GM18508 (cell line): ENCODE results near the gene HTR3C.
"Not testable (repeated sequence)": the region's sequence is repeated elsewhere in the genome, so short reads cannot be mapped to it uniquely, and the experiment has no call there.

Source experiments
- ATAC-seq: cut with Tn5 transposase; IDR thresholded peaks from one replicate; pipeline ENCODE4 v1.9.1; 2021; ENCODE audit warnings: moderate number of reproducible peaks; ENCODE audit not compliant: insufficient read depth, unreplicated experiment

HTR3C gene, protein sequence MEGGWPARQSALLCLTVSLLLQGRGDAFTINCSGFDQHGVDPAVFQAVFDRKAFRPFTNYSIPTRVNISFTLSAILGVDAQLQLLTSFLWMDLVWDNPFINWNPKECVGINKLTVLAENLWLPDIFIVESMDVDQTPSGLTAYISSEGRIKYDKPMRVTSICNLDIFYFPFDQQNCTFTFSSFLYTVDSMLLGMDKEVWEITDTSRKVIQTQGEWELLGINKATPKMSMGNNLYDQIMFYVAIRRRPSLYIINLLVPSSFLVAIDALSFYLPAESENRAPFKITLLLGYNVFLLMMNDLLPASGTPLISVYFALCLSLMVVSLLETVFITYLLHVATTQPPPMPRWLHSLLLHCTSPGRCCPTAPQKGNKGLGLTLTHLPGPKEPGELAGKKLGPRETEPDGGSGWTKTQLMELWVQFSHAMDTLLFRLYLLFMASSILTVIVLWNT

GRCh38 chr3:184052767-184053166, at the start of gene HTR3C:
Gene HTR3C, plus strand, starts transcription at chr3:184053047. Its CDS starts 34 bp downstream, at chr3:184053081.
- ATAC-seq = no peak

DNA sequence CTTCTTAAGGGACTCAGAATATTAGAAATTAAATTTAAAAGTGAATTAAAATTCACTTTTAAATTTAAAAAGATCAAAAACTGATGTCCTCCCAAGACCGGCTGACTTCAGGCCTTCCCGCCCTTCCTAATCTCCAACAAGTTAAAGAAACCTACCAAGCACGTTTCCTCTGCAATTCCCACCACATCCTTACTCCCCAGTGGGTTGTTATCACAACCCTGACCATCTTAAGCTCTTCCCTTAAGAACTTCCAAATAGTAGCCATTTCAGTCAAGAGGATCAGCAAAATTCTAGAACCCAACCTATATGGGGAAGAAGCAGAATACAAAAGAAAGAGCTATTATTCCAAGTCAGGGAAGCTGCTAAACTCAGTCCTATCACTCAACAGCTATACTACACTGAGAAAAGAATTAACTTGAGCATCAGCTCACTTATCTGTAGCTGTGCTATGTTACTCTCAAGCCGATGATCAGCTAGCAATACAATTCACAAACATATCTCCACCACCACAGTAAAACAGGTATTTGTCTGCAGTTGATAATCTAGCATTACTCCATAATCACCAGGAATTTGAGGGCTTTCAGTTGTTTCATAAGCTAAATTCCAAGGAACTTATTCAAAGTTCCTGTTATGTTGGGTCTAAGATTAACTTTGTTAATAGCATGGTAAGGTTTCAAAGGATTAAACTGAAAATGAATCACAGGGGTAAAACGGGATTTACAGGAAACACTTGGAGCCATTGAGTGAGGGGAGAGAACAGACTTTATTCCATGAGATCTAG, 49.5 kb upstream of the HTR3C start:
- ATAC-seq = no peak

GRCh38 chr3:184004476-184004875, 48.4 kb upstream of the HTR3C start:
- no peak for ATAC-seq

GRCh38 chr3:184005941-184006507, 46.8 kb upstream of the HTR3C start:
- peak; percentile 65 for ATAC-seq

DNA sequence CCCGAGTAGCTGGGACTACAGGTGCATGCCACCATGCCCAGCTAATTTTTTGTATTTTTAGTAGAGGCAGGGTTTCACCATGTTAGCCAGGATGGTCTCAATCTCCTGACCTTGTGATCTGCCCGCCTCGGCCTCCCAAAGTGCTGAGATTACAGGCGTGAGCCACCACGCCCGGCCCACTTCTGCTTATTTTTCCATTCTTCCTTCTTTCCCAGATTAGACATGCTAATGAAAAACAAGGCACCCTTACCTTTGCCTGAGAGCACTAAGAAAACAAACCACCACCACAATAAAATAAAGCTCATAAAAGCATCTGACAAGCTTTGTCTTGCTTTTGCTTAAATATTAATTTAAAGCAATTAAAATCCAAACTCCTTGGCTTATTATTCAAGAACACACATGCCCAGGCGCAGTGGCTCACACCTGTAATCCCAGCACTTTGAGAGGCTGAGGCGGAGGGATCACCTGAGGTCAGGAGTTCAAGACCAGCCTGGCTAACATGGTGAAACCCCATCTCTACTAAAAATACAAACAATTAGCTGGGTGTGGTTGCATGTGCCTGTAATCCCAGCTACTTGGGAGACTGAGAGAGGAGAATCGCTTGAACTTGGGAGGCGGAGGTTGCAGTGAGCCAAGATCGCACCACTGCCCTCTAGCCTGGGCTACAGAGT, 45.6 kb upstream of the HTR3C start:
- ATAC-seq = not testable (repeated sequence)

DNA sequence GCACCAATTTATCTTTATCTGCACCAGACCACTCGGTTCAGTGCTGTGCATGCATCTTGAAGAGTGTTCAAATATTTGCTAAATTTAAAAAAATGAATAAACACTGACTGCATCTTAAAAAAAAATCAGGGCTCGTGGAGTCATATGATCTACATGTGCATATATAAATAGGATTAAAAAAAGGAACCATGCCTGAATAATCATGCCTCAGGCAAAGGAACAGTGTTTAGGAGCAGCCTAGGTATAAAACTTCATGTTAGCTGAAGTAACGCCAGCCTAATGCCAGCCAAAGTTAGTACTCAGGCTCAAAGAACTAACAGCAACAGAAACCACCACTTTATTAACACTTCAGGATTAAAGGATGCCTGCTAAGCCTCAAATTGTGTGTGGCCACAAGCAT, 44.7 kb upstream of the HTR3C start:
- ATAC-seq = no peak

- no peak for ATAC-seq
Measured at GRCh38 chr3:184011230-184011876, 41.5 kb upstream of the HTR3C start.

DNA sequence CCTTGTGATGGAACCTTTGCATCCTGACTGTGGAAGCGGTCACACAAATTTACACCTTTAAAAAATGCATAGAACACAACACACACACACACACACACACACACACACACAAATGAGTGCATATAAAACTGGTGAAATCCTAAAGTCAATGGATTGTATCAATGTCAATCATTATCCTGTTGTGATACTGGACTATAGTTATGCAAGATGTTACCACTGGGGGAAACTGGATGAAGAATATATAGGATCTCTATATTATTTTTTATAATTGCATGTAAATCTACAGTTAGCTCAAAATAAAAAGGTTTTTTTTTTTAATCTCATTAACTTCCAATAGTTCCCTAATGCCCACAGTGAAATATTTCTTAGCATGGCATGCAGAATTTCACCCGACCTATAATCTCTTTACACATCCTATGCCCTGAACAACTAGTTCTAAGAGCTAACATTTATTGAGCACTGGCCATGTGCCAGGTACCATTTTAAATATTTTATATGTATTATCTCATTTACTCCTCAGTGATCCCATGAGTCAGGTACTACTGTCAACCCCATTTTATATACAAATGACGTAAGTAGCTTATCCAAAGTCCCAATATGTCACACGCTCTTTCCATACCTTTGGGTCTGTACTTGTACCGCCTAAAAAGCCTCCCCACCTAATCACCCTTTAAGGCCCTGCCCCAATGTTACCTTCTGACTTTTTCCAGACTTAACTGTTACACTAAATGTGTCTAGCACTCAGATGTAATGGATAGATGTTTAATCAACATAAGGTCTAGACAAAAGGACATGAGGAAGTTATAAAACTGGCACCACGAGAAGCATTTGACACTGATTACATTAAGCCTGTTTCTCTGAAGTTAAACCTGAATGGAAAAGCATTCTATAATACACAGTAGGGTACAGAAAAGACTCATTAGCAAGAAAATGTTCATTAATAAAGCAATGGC, 40.6 kb upstream of the HTR3C start:
- ATAC-seq = no peak

DNA sequence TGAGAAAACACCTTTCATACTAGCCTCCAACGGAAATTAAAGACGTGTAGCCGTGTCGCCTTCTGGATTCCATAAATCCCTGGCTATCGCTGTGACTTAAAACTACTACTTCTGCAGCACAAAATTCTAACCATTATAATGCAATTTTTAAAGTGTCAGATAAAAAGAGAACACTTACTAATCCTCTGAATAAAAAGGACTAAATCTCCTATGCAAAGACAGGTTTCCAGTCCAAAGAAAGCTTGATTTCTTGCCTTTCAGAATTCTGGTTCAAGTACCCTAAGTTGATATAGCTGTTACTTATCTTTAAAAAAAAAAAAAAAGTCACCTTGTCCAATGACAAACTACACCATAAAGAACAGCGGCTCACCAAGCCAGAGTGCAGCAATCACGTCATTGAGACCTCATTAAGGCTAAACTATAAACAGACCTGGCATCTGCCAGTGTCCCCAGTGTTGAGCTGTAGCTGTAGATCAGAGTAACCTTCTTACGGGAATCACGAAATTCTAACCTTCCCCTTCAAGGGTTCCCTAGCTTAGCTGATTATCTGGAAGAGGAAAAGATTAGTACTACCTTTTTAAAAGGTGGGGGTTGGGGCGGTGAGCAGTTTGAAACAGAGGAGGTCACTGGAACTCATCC, 37.3 kb upstream of the HTR3C start:
- no peak for ATAC-seq

DNA sequence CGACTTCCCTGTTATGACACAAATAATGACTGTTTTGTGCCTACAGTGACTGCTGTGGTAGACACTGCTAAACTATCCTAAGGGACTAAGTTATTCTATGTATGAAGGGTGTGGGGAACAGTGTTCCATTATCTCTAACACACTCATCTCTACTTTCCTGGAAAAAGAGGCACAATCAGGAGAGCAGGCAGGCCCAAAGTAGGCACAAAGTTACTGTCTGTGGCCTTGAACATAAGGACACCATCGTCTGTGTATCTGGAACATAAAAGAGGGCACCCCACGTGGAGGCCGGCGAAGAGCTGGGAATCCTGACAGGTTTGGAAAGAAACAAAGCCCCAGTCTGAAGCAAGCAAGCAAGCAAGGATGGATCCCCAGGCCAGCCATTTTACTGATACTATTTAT, 36.7 kb upstream of the HTR3C start:
- ATAC-seq = no peak

GRCh38 chr3:184016811-184017671, 35.8 kb upstream of the HTR3C start:
- ATAC-seq = peak; percentile 28

DNA sequence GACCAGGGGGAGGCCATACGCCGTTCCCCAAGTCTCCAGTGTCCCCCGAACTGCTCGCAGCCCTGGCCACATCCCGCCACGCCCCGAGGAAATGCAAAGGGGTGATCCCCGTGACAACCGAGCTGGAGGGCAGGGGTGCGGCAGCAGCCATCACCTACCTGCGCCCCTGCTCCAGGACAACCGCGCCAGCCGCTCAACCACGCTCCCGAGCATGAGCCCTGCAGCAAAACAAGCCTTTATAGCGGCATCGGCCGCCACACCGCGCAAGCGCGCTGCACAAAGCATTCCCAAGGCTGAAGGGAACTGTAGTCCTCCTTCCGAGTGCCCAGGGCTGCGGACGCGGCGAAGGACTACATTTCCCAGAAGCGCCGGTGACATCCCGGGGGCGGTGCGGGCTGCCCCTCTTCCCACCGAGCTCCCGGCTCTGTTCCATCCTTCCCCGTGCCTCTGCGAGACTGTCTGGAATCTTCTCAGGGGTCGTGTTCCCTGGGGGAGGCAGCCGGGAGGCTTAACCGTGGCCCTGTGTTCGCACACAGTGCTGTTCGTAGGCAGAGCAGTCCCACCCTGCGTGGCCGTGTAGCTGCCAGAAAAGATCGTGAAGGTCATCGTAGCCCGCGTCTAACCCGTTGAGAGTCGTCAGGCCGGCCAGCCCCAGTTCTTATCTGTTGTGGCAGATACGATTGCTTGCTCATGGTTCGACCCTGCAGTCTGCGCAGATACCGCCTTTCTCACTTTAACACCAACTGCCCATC, 35.0 kb upstream of the HTR3C start, which contains the start of gene ABCC5:
Gene ABCC5 (minus strand): TSS at position 213 of the 752 bp plus-strand sequence. CDS start 3,492 bp downstream, outside the sequence.
- ATAC-seq = peak; percentile 66

- ATAC-seq = no peak
Measured at GRCh38 chr3:184018424-184018973, 34.3 kb upstream of the HTR3C start.

DNA sequence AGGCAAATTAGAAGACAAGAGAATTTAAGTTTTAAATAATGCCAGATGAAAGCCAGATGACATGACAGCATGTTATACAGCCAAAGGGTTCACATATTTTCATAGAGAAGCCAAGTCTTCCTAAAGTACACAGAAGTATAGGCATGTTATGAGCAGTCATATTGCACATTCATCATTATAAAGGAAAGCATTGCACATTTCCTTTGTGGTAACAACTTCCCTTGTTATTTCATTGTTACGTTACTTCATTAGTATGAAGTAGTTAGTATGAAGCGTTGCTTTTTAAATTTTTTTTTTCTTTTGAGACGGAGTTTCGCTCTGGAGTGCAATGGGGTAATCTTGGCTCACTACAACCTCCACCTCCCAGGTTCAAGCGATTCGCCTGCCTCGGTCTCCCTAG, 30.5 kb upstream of the HTR3C start:
- ATAC-seq = no peak

DNA sequence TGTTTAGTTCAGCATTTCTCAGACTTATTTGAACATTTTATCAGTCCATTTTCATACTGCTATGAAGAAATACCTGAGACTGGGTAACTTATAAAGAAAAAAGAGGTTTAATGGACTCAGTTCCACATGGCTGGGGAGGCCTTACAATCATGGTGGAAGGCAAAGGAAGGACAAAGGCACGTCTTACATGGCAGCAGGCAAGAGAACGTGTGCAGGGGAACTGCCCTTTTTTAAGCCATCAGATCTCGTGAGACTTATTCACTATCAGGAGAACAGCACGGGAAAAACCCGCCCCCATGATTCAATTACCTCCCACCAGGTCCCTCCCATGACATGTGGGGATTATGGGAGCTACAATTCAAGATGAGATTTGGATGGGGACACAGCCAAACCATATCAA, 27.6 kb upstream of the HTR3C start:
- not testable (repeated sequence) for ATAC-seq

DNA sequence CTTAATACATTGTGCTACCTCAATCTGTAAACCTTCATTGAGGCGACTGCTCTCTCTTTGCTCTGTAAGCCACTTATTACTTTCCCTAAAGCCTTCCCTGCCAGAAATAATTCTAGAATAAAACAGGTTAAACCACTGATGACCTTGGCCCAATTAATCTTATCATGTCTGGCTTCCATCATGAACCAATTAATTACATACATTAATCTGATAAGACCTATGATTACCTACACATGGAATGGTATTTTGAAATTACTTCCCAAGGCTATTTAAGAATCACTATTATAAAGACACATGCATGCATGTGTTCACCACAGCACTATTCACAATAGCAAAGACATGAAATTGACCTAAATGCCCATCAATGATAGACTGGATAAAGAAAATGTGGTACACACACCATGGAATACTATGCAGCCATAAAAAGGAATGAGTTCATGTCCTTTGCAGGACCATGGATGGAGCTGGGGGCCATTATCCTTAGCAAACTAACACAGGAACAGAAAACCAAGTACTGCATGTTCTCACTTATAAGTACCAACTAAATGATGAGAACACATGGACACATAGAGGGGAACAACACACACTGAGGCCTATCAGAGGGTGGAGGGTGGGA, 24.5 kb upstream of the HTR3C start:
- ATAC-seq = not testable (repeated sequence)
